Activated CD8-positive, alpha-beta memory T cell treated with anti-CD3 and anti-CD28 coated beads, Interleukin-2, amount 10 ng/mL, durations not matched to agents 7 days and 5 days (primary cell): ENCODE measurements around the gene ANKRD10. TPM values are rescaled to one million over a fixed set of nuclear protein-coding genes. Genes with fewer than 3 reads are reported as not detected.

ENCODE experiments used
- ATAC-seq: fragments of 150-1000 bp; cut with Tn5 transposase; one replicate; pipeline ENCODE4 v1.10.0; 2021; ENCODE audit warnings: moderate library complexity
- CTCF ChIA-PET: fragments of 350-600 bp; sonication (Branson Sonifier 250); formaldehyde crosslinking; loops from one replicate; lab custom pipeline; 2021; ENCODE audit warnings: antibody characterized with exemption; lab: Charles Lee
- DNase-seq: peaks from one replicate; pipeline ENCODE4 v3.0.0-alpha.2; 2020
- H3K27ac Mint-ChIP-seq: one replicate; pipeline ENCODE4 v1.8.0; 2021; ENCODE audit warnings: mild to moderate bottlenecking, mixed read lengths
- H3K27me3 Mint-ChIP-seq: one replicate; pipeline ENCODE4 v1.8.0; 2021; ENCODE audit warnings: mixed read lengths
- H3K36me3 Mint-ChIP-seq: one replicate; pipeline ENCODE4 v1.8.0; 2021; ENCODE audit warnings: mild to moderate bottlenecking, mixed read lengths
- H3K4me1 Mint-ChIP-seq: one replicate; pipeline ENCODE4 v1.8.0; 2021; ENCODE audit warnings: mixed read lengths
- H3K4me3 Mint-ChIP-seq: one replicate; pipeline ENCODE4 v1.8.0; 2021; ENCODE audit warnings: mild to moderate bottlenecking, moderate library complexity, mixed read lengths
- H3K9me3 Mint-ChIP-seq: one replicate; pipeline ENCODE4 v1.8.0; 2022; ENCODE audit warnings: low read depth, mixed read lengths
- total RNA-seq, 2 experiments: library from RNA; stranded (reverse); gene quantifications; one replicate each; pipeline ENCODE4 v1.2.3, GENCODE V29; 2021

Gene ANKRD10
- total RNA-seq, 2 experiments from 2014 or later = 120 to 143 TPM

- Mint-ChIP-seq H3K9me3 (no peaks in the 10 kb centered on the region), H3K4me3 (no peak overlapping the region), H3K4me1 (peaks cover 19% of the 10 kb centered on the region), H3K36me3 (peaks cover 1% of the 10 kb centered on the region), H3K27me3 (no peaks in the 10 kb centered on the region), H3K27ac (no peak overlapping the region)
- DNase-seq (no peak), ATAC-seq (no peak)
- CTCF ChIA-PET = interaction anchor here (0.7 to 1.1 kb wide), 2 partner anchors 10 to 275 kb away, joined by 3 read pairs; no protein-coding TSS in a partner anchor
Measured at GRCh38 chr13:110884517-110884916, 30.4 kb downstream of the ANKRD10 start.

GRCh38 chr13:110883542-110883941 lies 31.3 kb downstream of the ANKRD10 start:
- no peak overlapping the region for H3K27ac Mint-ChIP-seq
- no peaks in the 10 kb centered on the region for H3K9me3 Mint-ChIP-seq
- H3K27me3 Mint-ChIP-seq = no peaks in the 10 kb centered on the region

GRCh38 chr13:110882972-110883371 lies 31.9 kb downstream of the ANKRD10 start:
- Mint-ChIP-seq H3K4me1 (peaks cover 19% of the 10 kb centered on the region), H3K4me3 (no peak overlapping the region)

More at GRCh38 chr13:110883542-110883941, 31.3 kb downstream of the ANKRD10 start:
- DNase-seq (no peak), ATAC-seq (no peak)
- H3K4me1 Mint-ChIP-seq = peaks cover 19% of the 10 kb centered on the region
- H3K36me3 Mint-ChIP-seq = peaks cover 1% of the 10 kb centered on the region
- H3K4me3 Mint-ChIP-seq = no peak overlapping the region
- CTCF ChIA-PET = interaction anchor here (0.6 to 1.1 kb wide), 3 partner anchors 8 to 290 kb away, joined by 3 read pairs; no protein-coding TSS in a partner anchor

GRCh38 chr13:110881839-110882627 lies 32.8 kb downstream of the ANKRD10 start:
- ATAC-seq (no peak), DNase-seq (no peak)
- CTCF ChIA-PET = interaction anchor here (1.2 to 1.3 kb wide), 2 partner anchors 33 to 63 kb away, joined by 3 read pairs; partner anchors contain the start of gene ANKRD10
- peaks cover 3% of the 10 kb centered on the region for H3K36me3 Mint-ChIP-seq
- H3K4me3 Mint-ChIP-seq = no peak overlapping the region
- peaks cover 19% of the 10 kb centered on the region for H3K4me1 Mint-ChIP-seq
- H3K9me3 Mint-ChIP-seq = no peaks in the 10 kb centered on the region
- no peak overlapping the region for H3K27ac Mint-ChIP-seq
- no peaks in the 10 kb centered on the region for H3K27me3 Mint-ChIP-seq

More at GRCh38 chr13:110882972-110883371, 31.9 kb downstream of the ANKRD10 start:
- Mint-ChIP-seq H3K9me3 (no peaks in the 10 kb centered on the region), H3K27me3 (no peaks in the 10 kb centered on the region), H3K36me3 (peaks cover 3% of the 10 kb centered on the region), H3K27ac (no peak overlapping the region)
- peak; percentile 35 for ATAC-seq
- CTCF ChIA-PET = no interaction called here
- DNase-seq = peak; percentile 55

- ATAC-seq (no peak), DNase-seq (no peak)
- CTCF ChIA-PET = interaction anchor here (1.3 kb wide), 1 partner anchor 35 kb away, joined by 3 read pairs; the partner anchor contains the start of gene ANKRD10
- H3K27me3 Mint-ChIP-seq = no peaks in the 10 kb centered on the region
- no peak overlapping the region for H3K27ac Mint-ChIP-seq
- H3K36me3 Mint-ChIP-seq = peaks cover 3% of the 10 kb centered on the region
- H3K9me3 Mint-ChIP-seq = no peaks in the 10 kb centered on the region
- peaks cover 15% of the 10 kb centered on the region for H3K4me1 Mint-ChIP-seq
- no peak overlapping the region for H3K4me3 Mint-ChIP-seq
Measured at GRCh38 chr13:110880627-110881026, 34.2 kb downstream of the ANKRD10 start.

- Mint-ChIP-seq H3K27me3 (peaks cover 7% of the 10 kb centered on the region), H3K4me3 (no peak overlapping the region), H3K36me3 (peaks cover 3% of the 10 kb centered on the region), H3K4me1 (peaks cover 12% of the 10 kb centered on the region), H3K27ac (no peak overlapping the region), H3K9me3 (no peaks in the 10 kb centered on the region)
- DNase-seq (no peak), ATAC-seq (no peak)
- CTCF ChIA-PET = no interaction called here
Measured at GRCh38 chr13:110879482-110879881, 35.4 kb downstream of the ANKRD10 start.

- Mint-ChIP-seq H3K9me3 (no peaks in the 10 kb centered on the region), H3K4me3 (no peak overlapping the region), H3K36me3 (peaks cover 1% of the 10 kb centered on the region), H3K4me1 (peaks cover 5% of the 10 kb centered on the region), H3K27ac (no peak overlapping the region), H3K27me3 (peaks cover 7% of the 10 kb centered on the region)
- ATAC-seq (no peak), DNase-seq (no peak)
- CTCF ChIA-PET = no interaction called here
Measured at GRCh38 chr13:110877737-110878258, 37.1 kb downstream of the ANKRD10 start.

GRCh38 chr13:110876609-110877008 lies 38.3 kb downstream of the ANKRD10 start:
- no peak overlapping the region for H3K27ac Mint-ChIP-seq
- H3K4me1 Mint-ChIP-seq = peaks cover 5% of the 10 kb centered on the region
- CTCF ChIA-PET = interaction anchor here (0.8 to 1.8 kb wide), 2 partner anchors 30 to 39 kb away, joined by 4 read pairs; partner anchors contain the start of gene ANKRD10

GRCh38 chr13:110875241-110875640 lies 39.6 kb downstream of the ANKRD10 start:
- peaks cover 17% of the 10 kb centered on the region for H3K27me3 Mint-ChIP-seq
- CTCF ChIA-PET = interaction anchor here (0.9 to 1.8 kb wide), 3 partner anchors 9 to 40 kb away, joined by 3 to 4 read pairs (median 4); partner anchors contain the start of gene ANKRD10
- H3K36me3 Mint-ChIP-seq = peaks cover 1% of the 10 kb centered on the region
- DNase-seq (no peak), ATAC-seq (no peak)
- H3K27ac Mint-ChIP-seq = no peak overlapping the region
- H3K4me3 Mint-ChIP-seq = peak overlapping the region; percentile 62
- peaks cover 12% of the 10 kb centered on the region for H3K4me1 Mint-ChIP-seq
- no peaks in the 10 kb centered on the region for H3K9me3 Mint-ChIP-seq

More at GRCh38 chr13:110876609-110877008, 38.3 kb downstream of the ANKRD10 start:
- H3K36me3 Mint-ChIP-seq = peaks cover 1% of the 10 kb centered on the region
- no peak overlapping the region for H3K4me3 Mint-ChIP-seq
- no peaks in the 10 kb centered on the region for H3K9me3 Mint-ChIP-seq
- no peak for ATAC-seq
- no peak for DNase-seq
- H3K27me3 Mint-ChIP-seq = peaks cover 7% of the 10 kb centered on the region

GRCh38 chr13:110874508-110874960 lies 40.3 kb downstream of the ANKRD10 start:
- peak; percentile 80 for ATAC-seq
- H3K9me3 Mint-ChIP-seq = no peaks in the 10 kb centered on the region
- peaks cover 16% of the 10 kb centered on the region for H3K4me1 Mint-ChIP-seq
- peak overlapping the region; percentile 62 for H3K4me3 Mint-ChIP-seq
- peaks cover 24% of the 10 kb centered on the region for H3K27me3 Mint-ChIP-seq
- peaks cover 1% of the 10 kb centered on the region for H3K36me3 Mint-ChIP-seq
- no peak overlapping the region for H3K27ac Mint-ChIP-seq
- CTCF ChIA-PET = interaction anchor here (1.7 kb wide), 1 partner anchor 39 kb away, joined by 4 read pairs; no protein-coding TSS in a partner anchor
- DNase-seq = peak; percentile 55

GRCh38 chr13:110873639-110874507 lies 41.0 kb downstream of the ANKRD10 start:
- H3K4me1 Mint-ChIP-seq = peaks cover 16% of the 10 kb centered on the region
- DNase-seq = no peak
- H3K9me3 Mint-ChIP-seq = no peaks in the 10 kb centered on the region
- no peak overlapping the region for H3K4me3 Mint-ChIP-seq
- H3K36me3 Mint-ChIP-seq = peaks cover 1% of the 10 kb centered on the region
- CTCF ChIA-PET = no interaction called here
- peaks cover 30% of the 10 kb centered on the region for H3K27me3 Mint-ChIP-seq
- no peak overlapping the region for H3K27ac Mint-ChIP-seq
- ATAC-seq = no peak

- Mint-ChIP-seq H3K27ac (no peak overlapping the region), H3K4me1 (peaks cover 16% of the 10 kb centered on the region), H3K36me3 (no peaks in the 10 kb centered on the region), H3K4me3 (no peak overlapping the region), H3K27me3 (peaks cover 35% of the 10 kb centered on the region), H3K9me3 (no peaks in the 10 kb centered on the region)
- DNase-seq = no peak
- CTCF ChIA-PET = interaction anchor here (1.0 kb wide), 1 partner anchor 43 kb away, joined by 3 read pairs; no protein-coding TSS in a partner anchor
- ATAC-seq = no peak
Measured at GRCh38 chr13:110872768-110873638, 41.9 kb downstream of the ANKRD10 start.
